Vagina (tissue), 2 donors: ENCODE measurements around the gene MEOX1. TPM values are rescaled to one million over a fixed set of nuclear protein-coding genes. Genes with fewer than 3 reads are reported as not detected.

Source experiments
- DNase-seq, 2 donors: peaks; one replicate each; pipeline ENCODE4 v3.0.0-alpha.2; 2017; ENCODE audit errors: extremely low spot score in 2 of 2
- H3K27ac ChIP-seq: fragments of 200-600 bp; sonication (generic); one replicate; pipeline ENCODE4 v1.5.1; 2019
- H3K27me3 ChIP-seq: fragments of 200-600 bp; sonication (generic); one replicate; pipeline ENCODE4 v1.5.1; 2019
- H3K36me3 ChIP-seq, 2 donors: fragments of 200-600 bp; sonication (generic); one replicate each; pipeline ENCODE4 v1.5.1; 2017 to 2019
- H3K4me1 ChIP-seq: fragments of 200-600 bp; sonication (generic); one replicate; pipeline ENCODE4 v1.5.1; 2019
- H3K4me3 ChIP-seq, 2 donors: fragments of 200-600 bp; sonication (generic); 1 replicate in 1 of 2; 2 replicates in 1 of 2; pipeline ENCODE4 v1.5.1; 2016 to 2019
- H3K9me3 ChIP-seq: fragments of 200-600 bp; sonication (generic); one replicate; pipeline ENCODE4 v1.5.1; 2019
- POLR2A ChIP-seq, 2 donors: fragments of 450-650 bp; IDR thresholded peaks; one replicate each; pipeline ENCODE4 v1.6.1; 2017; ENCODE audit warnings: antibody characterized with exemption in 2 of 2, mild to moderate bottlenecking in 2 of 2, moderate library complexity in 2 of 2
- POLR2AphosphoS5 ChIP-seq, 2 donors: sonication (generic); formaldehyde crosslinking; IDR thresholded peaks; one replicate each; pipeline ENCODE4 v1.9.0; 2017; ENCODE audit warnings: antibody characterized with exemption in 2 of 2, mild to moderate bottlenecking in 2 of 2, low read depth in 1 of 2; ENCODE audit not compliant: insufficient read depth in 1 of 2
- intact Hi-C: fragments of 100-400 bp; cut with DNase I; formaldehyde crosslinking; loops from one replicate; pipeline ENCODE4 v1.15.1; 2023
- total RNA-seq: library from RNA; depleted of rRNA; stranded (reverse); fragments of >200 nt; gene quantifications from one replicate; pipeline ENCODE4 v1.2.3, GENCODE V29; 2016
- TF ChIP-seq, protein P1 (sequence below), 3 experiments: fragments of 450-650 bp in 2 of 3; fragments of 200-600 bp in 1 of 3; sonication (generic) in 1 of 3; IDR thresholded peaks; one replicate each; pipeline ENCODE4 v1.5.1; 2017 to 2019; ENCODE audit warnings: antibody characterized with exemption in 3 of 3, mild to moderate bottlenecking in 2 of 3, moderate library complexity in 2 of 3

The MEOX1 gene
- total RNA-seq, 1 donor from 2014 or later, result 4.7 TPM

DNA sequence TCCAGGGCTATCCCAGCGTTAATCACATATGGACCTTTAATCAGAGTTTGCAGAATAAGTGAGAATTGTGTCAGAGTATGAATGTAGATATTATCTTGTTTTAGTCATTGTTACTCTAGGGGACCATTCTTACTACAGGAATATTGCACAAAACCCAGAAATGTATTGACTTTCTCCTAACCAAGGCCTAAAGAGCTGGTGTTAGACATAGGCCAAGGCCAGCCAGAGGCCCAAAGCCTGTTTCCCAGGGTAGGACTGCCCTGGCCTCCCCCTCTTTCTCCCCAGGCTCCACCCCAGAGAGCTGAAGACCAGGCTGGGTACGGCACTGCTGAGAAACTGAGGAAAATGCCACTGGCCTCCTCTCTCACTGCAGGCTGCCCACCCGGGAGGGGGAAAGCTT, 41.9 kb upstream of the MEOX1 start:
- intact Hi-C loops, result no loop called here
- TF ChIP-seq POLR2AphosphoS5 (IDR thresholded peaks at IDR 0.05; ENCODE audit: insufficient read depth in 1 of 2, low read depth in 1 of 2) (no peak), POLR2A (IDR thresholded peaks at IDR 0.05) (no peak)

DNA sequence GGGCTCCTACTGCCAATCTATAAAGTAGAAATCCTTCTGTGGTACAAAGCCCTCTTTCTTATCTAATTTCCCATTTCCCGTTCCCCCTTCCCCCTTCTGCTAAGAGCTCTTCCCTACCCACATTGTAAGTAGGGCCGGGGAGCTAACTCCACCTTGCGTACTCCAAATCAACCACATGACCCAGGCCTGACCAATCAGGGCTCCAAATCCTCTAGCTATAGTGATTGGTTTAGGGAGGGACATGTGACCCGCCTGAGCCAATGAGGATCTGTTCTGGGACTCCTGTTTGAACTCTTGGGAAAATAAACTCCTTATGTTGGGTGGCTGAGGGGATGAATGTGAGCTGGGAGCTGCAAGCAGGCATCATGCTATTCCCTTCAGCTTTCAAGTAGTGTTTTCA, 40.9 kb upstream of the MEOX1 start:
- no peak overlapping the region for H3K27ac ChIP-seq
- TF ChIP-seq POLR2A (IDR thresholded peaks at IDR 0.05), result no peak
- TF ChIP-seq, protein P1, sequence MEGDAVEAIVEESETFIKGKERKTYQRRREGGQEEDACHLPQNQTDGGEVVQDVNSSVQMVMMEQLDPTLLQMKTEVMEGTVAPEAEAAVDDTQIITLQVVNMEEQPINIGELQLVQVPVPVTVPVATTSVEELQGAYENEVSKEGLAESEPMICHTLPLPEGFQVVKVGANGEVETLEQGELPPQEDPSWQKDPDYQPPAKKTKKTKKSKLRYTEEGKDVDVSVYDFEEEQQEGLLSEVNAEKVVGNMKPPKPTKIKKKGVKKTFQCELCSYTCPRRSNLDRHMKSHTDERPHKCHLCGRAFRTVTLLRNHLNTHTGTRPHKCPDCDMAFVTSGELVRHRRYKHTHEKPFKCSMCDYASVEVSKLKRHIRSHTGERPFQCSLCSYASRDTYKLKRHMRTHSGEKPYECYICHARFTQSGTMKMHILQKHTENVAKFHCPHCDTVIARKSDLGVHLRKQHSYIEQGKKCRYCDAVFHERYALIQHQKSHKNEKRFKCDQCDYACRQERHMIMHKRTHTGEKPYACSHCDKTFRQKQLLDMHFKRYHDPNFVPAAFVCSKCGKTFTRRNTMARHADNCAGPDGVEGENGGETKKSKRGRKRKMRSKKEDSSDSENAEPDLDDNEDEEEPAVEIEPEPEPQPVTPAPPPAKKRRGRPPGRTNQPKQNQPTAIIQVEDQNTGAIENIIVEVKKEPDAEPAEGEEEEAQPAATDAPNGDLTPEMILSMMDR (IDR thresholded peaks at IDR 0.05), result no peak
- TF ChIP-seq POLR2AphosphoS5 (IDR thresholded peaks at IDR 0.05; ENCODE audit: insufficient read depth in 1 of 2, low read depth in 1 of 2), result no peak
- H3K36me3 ChIP-seq, result no peaks in the 10 kb centered on the region
- H3K4me3 ChIP-seq, result no peak overlapping the region
- H3K9me3 ChIP-seq, result no peaks in the 10 kb centered on the region
- no peak for DNase-seq
- H3K27me3 ChIP-seq, result no peaks in the 10 kb centered on the region
- intact Hi-C loops, result no loop called here
- no peaks in the 10 kb centered on the region for H3K4me1 ChIP-seq

More for the DNA sequence above, 41.9 kb upstream of the MEOX1 start:
- Histone ChIP-seq H3K27me3 (no peaks in the 10 kb centered on the region), H3K4me1 (no peaks in the 10 kb centered on the region), H3K4me3 (no peak overlapping the region), H3K9me3 (no peaks in the 10 kb centered on the region), H3K27ac (no peak overlapping the region), H3K36me3 (no peaks in the 10 kb centered on the region)
- no peak for DNase-seq

DNA sequence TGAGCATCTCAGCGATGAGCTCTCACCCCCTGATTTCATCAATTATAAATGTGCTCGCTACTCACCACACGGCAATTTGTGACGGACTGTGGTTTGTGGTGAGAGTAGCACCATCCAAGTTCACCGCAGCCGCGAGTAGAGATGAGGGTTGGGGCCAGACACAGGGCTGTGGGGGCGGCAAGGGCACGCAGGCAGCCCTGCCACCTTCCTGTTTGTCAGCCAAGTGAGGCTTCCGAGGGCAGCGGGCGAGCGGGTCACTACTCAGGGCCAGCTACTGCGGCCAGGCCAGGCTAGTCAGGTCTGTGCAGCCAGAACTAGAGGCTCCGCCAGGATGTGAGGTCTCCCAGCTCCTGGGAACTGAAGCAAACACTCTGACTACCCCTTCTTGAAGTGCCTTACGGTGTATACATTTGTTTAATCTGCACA, 39.6 kb upstream of the MEOX1 start:
- DNase-seq, result no peak
- TF ChIP-seq POLR2A (IDR thresholded peaks at IDR 0.05) (no peak), POLR2AphosphoS5 (IDR thresholded peaks at IDR 0.05; ENCODE audit: insufficient read depth in 1 of 2, low read depth in 1 of 2) (no peak)
- TF ChIP-seq, protein P1 (IDR thresholded peaks at IDR 0.05), result no peak
- intact Hi-C loops, result no loop called here
- no peaks in the 10 kb centered on the region for H3K9me3 ChIP-seq
- H3K27me3 ChIP-seq, result no peaks in the 10 kb centered on the region
- no peak overlapping the region for H3K4me3 ChIP-seq
- no peak overlapping the region for H3K27ac ChIP-seq
- H3K4me1 ChIP-seq, result peaks cover 5% of the 10 kb centered on the region
- H3K36me3 ChIP-seq, result no peaks in the 10 kb centered on the region

DNA sequence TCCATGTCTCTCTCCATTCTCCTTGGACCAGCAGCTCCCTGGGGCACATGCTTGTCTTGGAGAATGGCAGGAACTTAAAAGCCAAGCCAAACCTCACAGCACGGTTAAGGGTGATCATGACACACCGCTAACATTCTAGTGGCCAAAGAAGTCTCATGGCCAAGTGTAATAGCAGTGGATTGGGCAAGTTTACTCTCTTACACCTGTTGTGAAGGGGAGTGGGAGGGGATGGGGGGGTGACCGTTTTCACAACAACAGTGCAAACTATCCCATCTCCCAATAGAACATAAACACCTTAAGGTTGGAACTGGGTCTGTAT, 37.7 kb upstream of the MEOX1 start:
- TF ChIP-seq POLR2AphosphoS5 (IDR thresholded peaks at IDR 0.05; ENCODE audit: insufficient read depth in 1 of 2, low read depth in 1 of 2) (no peak), POLR2A (IDR thresholded peaks at IDR 0.05) (no peak)
- TF ChIP-seq, protein P1 (IDR thresholded peaks at IDR 0.05), result no peak
- no peak overlapping the region for H3K27ac ChIP-seq
- no peaks in the 10 kb centered on the region for H3K36me3 ChIP-seq
- H3K9me3 ChIP-seq, result no peaks in the 10 kb centered on the region
- H3K27me3 ChIP-seq, result no peaks in the 10 kb centered on the region
- peaks cover 10% of the 10 kb centered on the region for H3K4me1 ChIP-seq
- no peak overlapping the region for H3K4me3 ChIP-seq
- no peak for DNase-seq
- intact Hi-C loops, result no loop called here

DNA sequence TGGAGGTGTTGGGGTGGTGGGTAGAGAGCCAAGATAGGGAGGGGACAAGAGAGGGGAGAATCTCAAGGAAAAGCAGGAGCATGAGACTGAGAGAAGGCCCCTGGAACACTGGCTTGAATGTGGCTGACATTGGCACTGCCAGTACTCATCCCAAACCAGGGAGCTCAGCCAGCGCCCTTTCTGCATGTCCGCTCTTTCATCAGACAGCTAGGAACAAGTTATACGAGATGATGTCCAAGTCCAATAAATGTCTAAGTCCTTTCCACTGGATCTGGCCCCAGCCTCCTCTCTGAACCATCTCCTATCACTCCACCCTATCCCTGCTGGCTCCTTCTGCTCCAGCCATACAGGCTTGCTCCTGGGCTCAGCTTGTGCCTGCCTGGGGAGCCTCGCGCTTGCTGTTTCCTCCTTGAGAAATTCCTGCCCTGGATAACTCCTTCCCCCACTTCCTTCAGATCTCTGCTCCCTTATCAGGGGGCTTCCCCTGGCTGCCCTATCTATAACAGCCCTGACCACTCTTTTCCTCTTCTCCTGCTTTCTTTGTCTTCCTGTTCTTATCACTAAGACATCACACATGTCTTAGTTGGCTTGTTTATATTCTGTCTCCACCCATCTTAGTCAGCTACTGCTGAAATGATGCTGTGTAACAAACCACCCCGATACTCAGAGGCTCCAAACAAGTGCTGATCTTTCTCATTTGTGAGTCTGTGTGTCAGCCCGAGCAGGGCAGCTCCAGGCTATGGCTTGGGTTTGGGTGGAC, 37.1 kb upstream of the MEOX1 start:
- TF ChIP-seq POLR2A (IDR thresholded peaks at IDR 0.05) (no peak), POLR2AphosphoS5 (IDR thresholded peaks at IDR 0.05; ENCODE audit: insufficient read depth in 1 of 2, low read depth in 1 of 2) (no peak)
- TF ChIP-seq, protein P1 (IDR thresholded peaks at IDR 0.05), result no peak
- intact Hi-C loops, result no loop called here
- no peak overlapping the region for H3K27ac ChIP-seq
- no peaks in the 10 kb centered on the region for H3K36me3 ChIP-seq
- H3K4me3 ChIP-seq, result no peak overlapping the region
- H3K4me1 ChIP-seq, result peaks cover 10% of the 10 kb centered on the region
- no peak for DNase-seq
- H3K27me3 ChIP-seq, result no peaks in the 10 kb centered on the region
- no peaks in the 10 kb centered on the region for H3K9me3 ChIP-seq
